Inflammatory macrophage treated with lipopolysaccharide for 4 hours (primary cell): Measurements from ENCODE around the gene NIPBL.

Experiments used
- DNase-seq: peaks from one replicate; pipeline ENCODE4 v3.0.0-alpha.2; 2020

Gene NIPBL

DNA sequence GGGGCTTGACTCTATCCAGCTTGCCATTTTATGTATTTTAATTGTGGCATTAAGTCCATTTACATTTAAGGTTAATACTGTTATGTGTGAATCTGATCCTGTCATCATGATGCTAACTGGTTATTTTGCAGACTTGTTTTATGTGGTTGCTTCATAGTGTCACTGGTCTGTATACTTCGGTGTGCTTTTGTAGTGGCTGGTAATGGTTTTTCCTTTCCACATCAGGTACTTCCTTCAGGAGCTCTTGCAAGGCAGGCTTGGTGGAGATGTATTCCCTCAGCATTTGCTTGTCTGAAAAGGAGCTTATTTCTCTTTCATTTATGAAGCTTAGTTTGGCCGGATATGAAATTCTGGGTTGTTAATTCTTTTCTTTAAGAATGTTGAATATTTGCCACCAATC lies 226.7 kb downstream of the NIPBL start:
- no peak for DNase-seq

GRCh38 chr5:37109338-37109737 lies 232.8 kb downstream of the NIPBL start:
- no peak for DNase-seq

DNA sequence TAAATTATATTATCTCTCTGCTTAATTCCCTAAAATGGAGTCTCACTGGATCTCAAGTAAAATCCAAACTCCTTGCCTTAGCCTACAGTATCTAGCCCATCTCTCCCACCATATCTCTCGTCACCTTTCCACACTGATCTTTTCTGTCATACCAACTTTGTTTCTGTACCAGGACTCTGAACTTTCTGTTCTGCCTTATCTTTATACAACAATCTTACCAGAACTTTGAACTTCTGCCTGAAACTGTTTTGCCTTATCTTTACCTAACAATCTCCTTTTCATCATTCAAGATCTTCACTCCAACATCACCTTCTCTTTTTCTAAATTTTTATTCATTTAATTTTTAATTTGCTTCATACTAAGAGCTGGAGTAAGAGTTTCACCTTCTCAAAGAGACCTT lies 233.6 kb downstream of the NIPBL start:
- DNase-seq: no peak

GRCh38 chr5:37111426-37112382 lies 235.1 kb downstream of the NIPBL start:
- DNase-seq: peak; percentile 60

DNA sequence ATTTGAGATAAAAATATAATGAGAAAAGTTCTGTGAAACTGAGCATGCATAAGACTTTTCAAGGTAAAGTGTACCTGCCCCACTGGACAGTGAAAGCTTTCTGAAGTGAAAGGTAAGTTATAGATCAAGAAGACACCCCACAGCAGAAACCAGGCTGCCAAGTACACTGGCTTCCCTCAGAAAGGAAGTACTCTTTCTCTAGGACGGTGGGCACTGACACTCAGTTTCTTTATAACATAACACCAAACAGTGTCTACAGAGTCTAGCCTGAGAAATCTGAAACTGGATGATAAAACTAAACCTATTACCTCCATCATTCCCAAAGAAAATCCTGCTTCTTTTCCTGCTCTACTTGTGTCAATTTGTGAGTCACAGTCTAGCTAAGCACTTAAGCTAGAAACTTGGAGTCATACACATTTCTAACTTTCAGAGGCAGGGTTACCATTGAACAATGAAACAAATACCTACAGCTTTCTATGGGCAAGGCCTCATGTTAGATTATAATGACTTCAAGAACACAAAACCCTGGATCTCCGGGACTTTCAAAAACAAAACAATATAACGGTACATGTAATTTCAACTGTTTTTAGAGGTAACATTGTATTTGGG lies 235.9 kb downstream of the NIPBL start:
- no peak for DNase-seq
